K562 (cell line): ENCODE measurements around the gene MARCHF3. TPM values are rescaled to one million over a fixed set of nuclear protein-coding genes. Genes with fewer than 3 reads are reported as not detected.

Experiments used
- ATF1 ChIP-seq, 2 experiments: fragments of 450-650 bp in 1 of 2; IDR thresholded peaks; 2 replicates each; pipeline ENCODE4 v1.6.1; 2016; ENCODE audit warnings: missing compliant biosample characterization in 1 of 2, missing genetic modification characterization in 1 of 2
- ATF6 ChIP-seq: sonication (generic); formaldehyde crosslinking; IDR thresholded peaks from 2 replicates; pipeline ENCODE4 v1.4.0; 2020; ENCODE audit warnings: mild to moderate bottlenecking, missing genetic modification reagents
- CREB5 ChIP-seq: fragments of 250-450 bp; sonication (Bioruptor Pico); IDR thresholded peaks from 2 replicates; pipeline ENCODE4 v1.5.0; 2020; ENCODE audit warnings: mild to moderate bottlenecking
- E2F6 ChIP-seq, 2 experiments: IDR thresholded peaks; 2 replicates each; pipeline ENCODE4 v1.6.1; 2011; ENCODE audit warnings: borderline replicate concordance in 1 of 2, control low read depth in 1 of 2, low read depth in 1 of 2, low read length in 1 of 2, mild to moderate bottlenecking in 1 of 2, mixed read lengths in 1 of 2, moderate library complexity in 1 of 2; ENCODE audit not compliant: insufficient read depth in 1 of 2, insufficient read length in 1 of 2, poor library complexity in 1 of 2, severe bottlenecking in 1 of 2; ENCODE audit errors: extremely low read depth in 1 of 2
- ETV1 ChIP-seq: fragments of 450-650 bp; conservative IDR thresholded peaks from 2 replicates; pipeline ENCODE4 v1.6.1; 2016; ENCODE audit warnings: missing genetic modification characterization, control low read depth, low read depth, missing compliant biosample characterization
- FOXA3 ChIP-seq, 2 experiments: fragments of 450-650 bp in 1 of 2; sonication (generic) in 1 of 2; formaldehyde crosslinking; IDR thresholded peaks in 1 of 2; conservative IDR thresholded peaks in 1 of 2; 2 replicates each; pipeline versions ENCODE4 v1.4.0 to v1.8.0; 2020 to 2022; ENCODE audit warnings: mild to moderate bottlenecking in 2 of 2, missing genetic modification reagents in 1 of 2
- FOXM1 ChIP-seq, 2 experiments: fragments of 450-650 bp in 1 of 2; sonication (generic) in 1 of 2; formaldehyde crosslinking in 1 of 2; IDR thresholded peaks; 2 replicates each; pipeline versions ENCODE4 v1.6.1 to v1.9.0; 2017 to 2022; ENCODE audit warnings: low read depth in 2 of 2, mild to moderate bottlenecking in 2 of 2, missing genetic modification reagents in 1 of 2, moderate library complexity in 1 of 2
- GTF2A2 ChIP-seq: IDR thresholded peaks from 2 replicates; pipeline ENCODE4 v1.6.1; 2016; ENCODE audit warnings: mild to moderate bottlenecking, missing genetic modification characterization, missing compliant biosample characterization
- GTF2E2 ChIP-seq: fragments of 200-800 bp; sonication (Bioruptor generic); IDR thresholded peaks from 2 replicates; pipeline ENCODE4 v1.6.1; 2016; ENCODE audit warnings: missing genetic modification characterization, missing compliant biosample characterization
- HCFC1 ChIP-seq: IDR thresholded peaks from 2 replicates; pipeline ENCODE4 v1.6.1; 2012; ENCODE audit warnings: low read depth, low read length, improper control_type of control experiment
- HDAC1 ChIP-seq, 2 experiments: fragments of 450-650 bp; IDR thresholded peaks; 2 replicates each; pipeline ENCODE4 v1.6.1; 2016 to 2017; ENCODE audit warnings: inconsistent platforms in 1 of 2, mild to moderate bottlenecking in 1 of 2, moderate library complexity in 1 of 2
- HNRNPUL1 ChIP-seq: fragments of 200-400 bp; formaldehyde crosslinking; IDR thresholded peaks from 2 replicates; pipeline ENCODE4 v1.6.1; 2017; ENCODE audit warnings: low read length
- KDM5B ChIP-seq: fragments of 200-600 bp; sonication (generic); IDR thresholded peaks from 2 replicates; pipeline ENCODE4 v1.6.1; 2012; ENCODE audit warnings: low read depth, mild to moderate bottlenecking, moderate library complexity, low read length, control low read depth, inconsistent platforms; ENCODE audit not compliant: insufficient replicate concordance
- KLF13 ChIP-seq: fragments of 450-650 bp; IDR thresholded peaks from 2 replicates; pipeline ENCODE4 v1.6.1; 2016; ENCODE audit warnings: missing genetic modification characterization, low read depth, mild to moderate bottlenecking, missing compliant biosample characterization, moderate library complexity, borderline replicate concordance
- MCM5 ChIP-seq: fragments of 450-650 bp; IDR thresholded peaks from 2 replicates; pipeline ENCODE4 v1.6.1; 2016; ENCODE audit warnings: low read depth
- MNT ChIP-seq, 2 experiments: fragments of 450-650 bp; conservative IDR thresholded peaks; 2 replicates each; pipeline ENCODE4 v1.6.1; 2017; ENCODE audit warnings: mild to moderate bottlenecking in 2 of 2, moderate library complexity in 2 of 2
- MXI1 ChIP-seq: IDR thresholded peaks from 2 replicates; pipeline ENCODE4 v1.6.1; 2011; ENCODE audit warnings: low read depth, mild to moderate bottlenecking, improper control_type of control experiment, low read length
- SMARCB1 ChIP-seq: IDR thresholded peaks from 2 replicates; pipeline ENCODE4 v1.6.1; 2011; ENCODE audit warnings: improper control_type of control experiment, low read depth; ENCODE audit not compliant: insufficient read length
- ZNF174 ChIP-seq: fragments of 250-450 bp; sonication (Bioruptor Pico); IDR thresholded peaks from 2 replicates; pipeline ENCODE4 v1.4.0; 2020; ENCODE audit warnings: mild to moderate bottlenecking
- ZNF316 ChIP-seq: fragments of 450-650 bp; IDR thresholded peaks from 2 replicates; pipeline ENCODE4 v1.6.1; 2016
- ZNF41 ChIP-seq: fragments of 250-450 bp; sonication (Bioruptor Pico); conservative IDR thresholded peaks from 2 replicates; pipeline ENCODE4 v1.4.0; 2020; ENCODE audit warnings: mild to moderate bottlenecking
- polyA plus RNA-seq, 8 experiments: library from polyadenylated mRNA; depleted of rRNA in 4 of 8; stranded (reverse) in 5 of 8; unstranded in 3 of 8; fragments of >200 nt; fragmentation: Nextera tagmentation in 2 of 8; fragmentation: Illumina TruSeq in 1 of 8; extraction: Ambion mirVana in 2 of 8; extraction: Trizol in 1 of 8; gene quantifications; 2 replicates each; pipeline versions ENCODE4 v1.2.1 to v1.2.3, GENCODE V29; 2011 to 2014; ENCODE audit warnings: inconsistent platforms in 1 of 8, missing spikeins in 1 of 8
- total RNA-seq, 7 experiments: library from RNA; depleted of rRNA in 6 of 7; stranded (reverse); fragments of >200 nt in 6 of 7; fragmentation: Illumina TruSeq in 2 of 7; extraction: Trizol in 2 of 7; gene quantifications; 2 replicates each; pipeline versions ENCODE4 v1.2.1 to v1.2.3, GENCODE V29; 2011 to 2021; ENCODE audit warnings: low replicate concordance in 1 of 7

Gene MARCHF3
- total and polyA plus RNA-seq, 9 of the 15 experiments (the other 6 are each of a cell fraction or from before 2014, with no cell fraction given) = 5.6 to 37.4 (median 16.5) TPM

GRCh38 chr5:127029581-127030258, 638 bp downstream of the MARCHF3 start (continued):
- TF ChIP-seq MNT (conservative IDR thresholded peaks at IDR 0.05) (no peak), ATF1 (CRISPR knock-in tag; IDR thresholded peaks at IDR 0.05) (no peak), ATF1 (tag; IDR thresholded peaks at IDR 0.05) (no peak), ETV1 (no peak), KDM5B (peak; percentile 4), ATF6 (0 out of 2 replicates have a peak, but pooled peaks have one; percentile 1), KLF13 (tag) (no peak), HCFC1 (no peak), E2F6 (IDR thresholded peaks at IDR 0.05; ENCODE audit: borderline replicate concordance in 1 of 2, extremely low read depth in 1 of 2, insufficient read depth in 1 of 2, insufficient read length in 1 of 2, low read depth in 1 of 2, low read length in 1 of 2, poor library complexity in 1 of 2, severe bottlenecking in 1 of 2) (peak in 1 of 2 experiments; percentile 31), HNRNPUL1 (no peak), GTF2A2 (peak; percentile 40; the same call in 1 of the 2 replicates), MCM5 (no peak), GTF2E2 (tag) (no peak), ZNF174 (CRISPR knock-in tag) (no peak), CREB5 (CRISPR knock-in tag) (no peak), ZNF316 (no peak), HDAC1 (IDR thresholded peaks at IDR 0.05) (no peak), SMARCB1 (no peak), MXI1 (peak; percentile 4; the same call in 1 of the 2 replicates), ZNF41 (CRISPR knock-in tag) (no peak), FOXA3 (CRISPR knock-in tag; conservative IDR thresholded peaks at IDR 0.05 in 1 of 2, IDR thresholded peaks at IDR 0.05 in 1 of 2) (no peak; a peak in 1 of 4 replicates), FOXM1 (IDR thresholded peaks at IDR 0.05; ENCODE audit: low read depth) (no peak), FOXM1 (CRISPR knock-in tag; IDR thresholded peaks at IDR 0.05; ENCODE audit: low read depth) (no peak)
